PC-3 (cell line): Measurements from ENCODE around the gene GOLGA1. TPM values are rescaled to one million over a fixed set of nuclear protein-coding genes. Genes with fewer than 3 reads are reported as not detected.

Source experiments
- ATAC-seq: fragments of 200-7000 bp; cut with Tn5 transposase; 2 replicates; pipeline ENCODE4 v1.9.1; 2020; ENCODE audit warnings: mild to moderate bottlenecking, moderate library complexity
- BruUV-seq: library from RNA; stranded (reverse); fragments of 400-500 nt; replicated peaks from 2 replicates; lab custom pipeline; 2021; lab: Mats Ljungman, UMichigan
- CTCF ChIA-PET: fragments of 300-600 bp; sonication (Branson Sonifier 250); formaldehyde crosslinking; loops from one replicate; lab custom pipeline; 2022; ENCODE audit warnings: antibody characterized with exemption; lab: Charles Lee
- POLR2A ChIA-PET: fragments of 300-600 bp; sonication (Branson Sonifier 250); formaldehyde crosslinking; loops from one replicate; lab custom pipeline; 2022; ENCODE audit warnings: antibody characterized with exemption; ENCODE audit not compliant: unreplicated experiment; lab: Charles Lee
- DNase-seq: peaks from one replicate; pipeline ENCODE4 v3.0.0-alpha.2; 2015
- H2AFZ ChIP-seq: fragments of 300-600 bp; sonication (generic); 2 replicates; pipeline ENCODE4 v1.6.0; 2016; ENCODE audit warnings: antibody characterized with exemption, low read length
- H3F3A ChIP-seq: fragments of 300-600 bp; sonication (generic); one replicate; pipeline ENCODE4 v1.6.0; 2017; ENCODE audit warnings: antibody characterized with exemption, low read length, control low read depth, mild to moderate bottlenecking; ENCODE audit not compliant: unreplicated experiment
- H3K27ac ChIP-seq: fragments of 300-600 bp; sonication (generic); 2 replicates; pipeline ENCODE4 v1.5.1; 2016; ENCODE audit warnings: mild to moderate bottlenecking, low read length
- H3K27me3 ChIP-seq: fragments of 300-600 bp; sonication (generic); 2 replicates; pipeline ENCODE4 v1.6.1; 2016; ENCODE audit warnings: low read length, mixed read lengths
- H3K36me3 ChIP-seq: fragments of 300-600 bp; sonication (generic); 2 replicates; pipeline ENCODE4 v1.6.1; 2016; ENCODE audit warnings: low read depth, mixed run types, low read length, mixed read lengths
- H3K4me1 ChIP-seq: fragments of 300-600 bp; sonication (generic); 2 replicates; pipeline ENCODE4 v1.5.1; 2016; ENCODE audit warnings: low read length; ENCODE audit not compliant: insufficient read depth
- H3K4me2 ChIP-seq: fragments of 300-600 bp; sonication (generic); 2 replicates; pipeline ENCODE4 v1.6.0; 2016; ENCODE audit warnings: low read length
- H3K4me3 ChIP-seq: fragments of 300-600 bp; sonication (generic); 2 replicates; pipeline ENCODE4 v1.5.1; 2016; ENCODE audit warnings: mild to moderate bottlenecking, low read length, mixed read lengths
- H3K79me2 ChIP-seq: fragments of 300-600 bp; sonication (generic); 2 replicates; pipeline ENCODE4 v1.6.1; 2017; ENCODE audit warnings: low read length, mixed read lengths
- H3K9ac ChIP-seq: fragments of 300-600 bp; sonication (generic); 2 replicates; pipeline ENCODE4 v1.6.0; 2016; ENCODE audit warnings: mild to moderate bottlenecking, low read length
- H3K9me2 ChIP-seq: fragments of 300-600 bp; sonication (generic); replicated peaks from 2 replicates; pipeline ENCODE4 v1.6.1; 2016; ENCODE audit warnings: mixed run types, low read length, mixed read lengths
- H3K9me3 ChIP-seq: fragments of 300-600 bp; sonication (generic); 2 replicates; pipeline ENCODE4 v1.6.1; 2016; ENCODE audit warnings: low read length, mixed read lengths
- H4K20me1 ChIP-seq: fragments of 300-600 bp; sonication (generic); 2 replicates; pipeline ENCODE4 v1.6.1; 2016; ENCODE audit warnings: low read length, mixed read lengths
- EZH2 ChIP-seq: fragments of 300-600 bp; sonication (generic); IDR thresholded peaks from one replicate; pipeline ENCODE4 v1.6.1; 2017; ENCODE audit warnings: antibody characterized with exemption, mild to moderate bottlenecking, low read length; ENCODE audit not compliant: unreplicated experiment
- EZH2phosphoT487 ChIP-seq: fragments of 300-600 bp; sonication (generic); IDR thresholded peaks from 2 replicates; pipeline ENCODE4 v1.6.1; 2018; ENCODE audit warnings: mild to moderate bottlenecking, antibody characterized with exemption, low read length, borderline replicate concordance
- intact Hi-C: fragments of 100-400 bp; cut with micrococcal nuclease; formaldehyde crosslinking; loops from 2 replicates; pipeline ENCODE4 v1.9.0; 2023
- total RNA-seq: library from RNA; depleted of rRNA; stranded (reverse); fragments of >200 nt; gene quantifications from 2 replicates; pipeline ENCODE4 v1.2.3, GENCODE V29; 2014
- TF ChIP-seq, protein P1 (sequence below): fragments of 300-600 bp; sonication (generic); conservative IDR thresholded peaks from 2 replicates; pipeline ENCODE4 v1.5.1; 2017; ENCODE audit warnings: antibody characterized with exemption, low read depth, mild to moderate bottlenecking, low read length

GOLGA1 gene
- total RNA-seq, 1 experiment from 2014 or later = 8.6 TPM

GRCh38 chr9:124980431-124980830, 39.5 kb upstream of the GOLGA1 start:
- DNase-seq (no peak), ATAC-seq (no peak)
- POLR2A ChIA-PET = no interaction called here
- no peaks in the 10 kb centered on the region for H3K36me3 ChIP-seq
- no peak overlapping the region for H3K27ac ChIP-seq
- H3K9ac ChIP-seq = no peak overlapping the region
- CTCF ChIA-PET = no interaction called here
- H3K4me1 ChIP-seq = no peaks in the 10 kb centered on the region
- no peaks in the 10 kb centered on the region for H3F3A ChIP-seq
- H3K4me3 ChIP-seq = no peak overlapping the region
- BruUV-seq = no TSS peak
- H3K4me2 ChIP-seq = no peak overlapping the region
- H2AFZ ChIP-seq = no peak overlapping the region
- no peaks in the 10 kb centered on the region for H3K9me2 ChIP-seq
- intact Hi-C loops = no loop called here
- TF ChIP-seq EZH2 = no peak
- TF ChIP-seq EZH2phosphoT487 = no peak
- TF ChIP-seq, protein P1, sequence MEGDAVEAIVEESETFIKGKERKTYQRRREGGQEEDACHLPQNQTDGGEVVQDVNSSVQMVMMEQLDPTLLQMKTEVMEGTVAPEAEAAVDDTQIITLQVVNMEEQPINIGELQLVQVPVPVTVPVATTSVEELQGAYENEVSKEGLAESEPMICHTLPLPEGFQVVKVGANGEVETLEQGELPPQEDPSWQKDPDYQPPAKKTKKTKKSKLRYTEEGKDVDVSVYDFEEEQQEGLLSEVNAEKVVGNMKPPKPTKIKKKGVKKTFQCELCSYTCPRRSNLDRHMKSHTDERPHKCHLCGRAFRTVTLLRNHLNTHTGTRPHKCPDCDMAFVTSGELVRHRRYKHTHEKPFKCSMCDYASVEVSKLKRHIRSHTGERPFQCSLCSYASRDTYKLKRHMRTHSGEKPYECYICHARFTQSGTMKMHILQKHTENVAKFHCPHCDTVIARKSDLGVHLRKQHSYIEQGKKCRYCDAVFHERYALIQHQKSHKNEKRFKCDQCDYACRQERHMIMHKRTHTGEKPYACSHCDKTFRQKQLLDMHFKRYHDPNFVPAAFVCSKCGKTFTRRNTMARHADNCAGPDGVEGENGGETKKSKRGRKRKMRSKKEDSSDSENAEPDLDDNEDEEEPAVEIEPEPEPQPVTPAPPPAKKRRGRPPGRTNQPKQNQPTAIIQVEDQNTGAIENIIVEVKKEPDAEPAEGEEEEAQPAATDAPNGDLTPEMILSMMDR = no peak
- no peaks in the 10 kb centered on the region for H3K27me3 ChIP-seq
- no peaks in the 10 kb centered on the region for H3K79me2 ChIP-seq
- H4K20me1 ChIP-seq = no peaks in the 10 kb centered on the region
- H3K9me3 ChIP-seq = no peaks in the 10 kb centered on the region

DNA sequence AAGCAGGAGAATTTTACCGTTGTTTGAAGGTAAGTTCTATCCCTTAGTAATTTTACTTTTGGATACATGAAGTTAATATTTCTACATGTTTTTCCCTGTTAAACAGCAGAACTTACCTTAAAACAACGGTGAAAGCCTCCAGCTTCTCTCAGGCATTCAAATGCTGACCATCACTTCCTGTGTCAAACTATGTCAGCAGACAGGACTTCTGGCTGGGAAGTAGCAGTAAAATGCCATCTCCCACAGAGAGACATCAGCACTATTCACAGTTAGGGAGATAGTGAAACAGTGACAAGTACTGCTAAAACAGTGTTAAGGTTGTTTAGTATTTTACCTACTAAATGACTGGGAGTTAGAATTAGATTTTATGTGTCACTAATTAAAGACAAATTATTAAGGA, 34.2 kb upstream of the GOLGA1 start:
- BruUV-seq = no TSS peak
- no peaks in the 10 kb centered on the region for H3K9me2 ChIP-seq

DNA sequence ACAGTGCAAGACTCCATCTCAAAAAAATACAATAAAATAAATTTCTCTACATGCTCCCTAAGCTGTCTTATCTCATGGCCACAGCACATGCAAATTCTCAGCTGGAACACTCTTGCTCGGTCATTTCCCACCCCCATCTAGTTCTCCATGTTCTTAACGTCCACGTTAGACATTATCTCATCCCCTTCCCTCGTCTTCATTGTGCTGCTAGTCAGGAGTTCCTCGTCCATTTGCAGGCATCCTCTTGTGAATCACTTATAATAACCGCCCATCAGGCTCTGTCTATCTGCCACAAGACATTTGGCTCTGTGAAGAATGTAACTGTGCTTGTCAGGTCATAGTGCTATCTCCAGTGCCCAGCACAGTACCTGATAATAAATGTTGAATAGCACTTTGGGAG, 32.9 kb upstream of the GOLGA1 start:
- no peak for TF ChIP-seq EZH2phosphoT487
- TF ChIP-seq, protein P1 = no peak
- no peak for TF ChIP-seq EZH2
- intact Hi-C loops = no loop called here
- Histone ChIP-seq H3K36me3 (no peaks in the 10 kb centered on the region; the same call in 1 of the 2 replicates), H4K20me1 (no peaks in the 10 kb centered on the region), H3K9me2 (no peaks in the 10 kb centered on the region), H3K9ac (no peak overlapping the region), H3K27me3 (no peaks in the 10 kb centered on the region), H3K79me2 (no peaks in the 10 kb centered on the region), H3K9me3 (no peaks in the 10 kb centered on the region), H3K4me3 (no peak overlapping the region), H3K27ac (no peak overlapping the region), H3K4me2 (no peak overlapping the region), H2AFZ (no peak overlapping the region), H3K4me1 (no peaks in the 10 kb centered on the region), H3F3A (no peaks in the 10 kb centered on the region)
- ChIA-PET POLR2A (no interaction called here), CTCF (no interaction called here)
- no TSS peak for BruUV-seq
- ATAC-seq (no peak), DNase-seq (no peak)

More for the DNA sequence above, 34.2 kb upstream of the GOLGA1 start:
- intact Hi-C loops = no loop called here
- Histone ChIP-seq H2AFZ (no peak overlapping the region), H3K4me2 (no peak overlapping the region), H3K79me2 (no peaks in the 10 kb centered on the region), H3K9me3 (no peaks in the 10 kb centered on the region), H3K27ac (no peak overlapping the region), H3K4me1 (no peaks in the 10 kb centered on the region), H3K9ac (no peak overlapping the region), H4K20me1 (no peaks in the 10 kb centered on the region), H3F3A (no peaks in the 10 kb centered on the region), H3K4me3 (no peak overlapping the region), H3K27me3 (no peaks in the 10 kb centered on the region), H3K36me3 (no peaks in the 10 kb centered on the region; the same call in 1 of the 2 replicates)
- CTCF ChIA-PET = no interaction called here
- POLR2A ChIA-PET = no interaction called here
- DNase-seq = no peak
- no peak for TF ChIP-seq EZH2
- no peak for TF ChIP-seq EZH2phosphoT487
- TF ChIP-seq, protein P1 = no peak
- ATAC-seq = no peak
